HEK293 (cell line): ENCODE measurements around the gene TCF7L2.

Experiments
- CTCF ChIA-PET: fragments of 350-600 bp; formaldehyde crosslinking; extraction: SDS; loops from one replicate; lab custom pipeline; 2021; ENCODE audit warnings: antibody characterized with exemption; lab: Yijun Ruan, JAX
- POLR2A ChIA-PET: fragments of 300-600 bp; formaldehyde crosslinking; extraction: SDS; loops from one replicate; lab custom pipeline; 2020; ENCODE audit warnings: antibody characterized with exemption, inconsistent platforms; lab: Yijun Ruan, JAX
- H3K27ac ChIP-seq: fragments of 200-500 bp; sonication (Bioruptor generic); 2 replicates; pipeline ENCODE4 v1.5.1; 2014; ENCODE audit warnings: low read depth, low read length, control low read depth, inconsistent platforms; ENCODE audit errors: extremely low read depth
- H3K36me3 ChIP-seq, 2 experiments: fragments of 200-500 bp in 1 of 2; sonication (Bioruptor generic) in 1 of 2; 1 replicate in 1 of 2; 2 replicates in 1 of 2; pipeline ENCODE4 v1.5.1; 2014 to 2017; ENCODE audit warnings: inconsistent platforms in 2 of 2, low read length in 2 of 2; ENCODE audit not compliant: control insufficient read depth in 2 of 2, insufficient read depth in 1 of 2
- H3K4me1 ChIP-seq: fragments of 200-500 bp; sonication (Bioruptor generic); 2 replicates; pipeline ENCODE4 v1.5.1; 2014; ENCODE audit warnings: mild to moderate bottlenecking, low read length, inconsistent platforms; ENCODE audit not compliant: control insufficient read depth, insufficient read depth
- H3K4me3 ChIP-seq: 2 replicates; pipeline ENCODE4 v1.5.1; 2011; ENCODE audit warnings: low read depth, mild to moderate bottlenecking, control low read depth, low read length, moderate library complexity
- H3K9me3 ChIP-seq: fragments of 200-500 bp; sonication (Bioruptor generic); 2 replicates; pipeline ENCODE4 v1.5.1; 2014; ENCODE audit warnings: low read depth, low read length, inconsistent platforms; ENCODE audit not compliant: control insufficient read depth, insufficient read depth
- ATF2 ChIP-seq: fragments of 450-650 bp; formaldehyde crosslinking; IDR thresholded peaks from 2 replicates; pipeline ENCODE4 v1.5.1; 2016; ENCODE audit warnings: missing biosample characterization, missing genetic modification characterization, low read depth
- BCL6B ChIP-seq: fragments of 450-650 bp; formaldehyde crosslinking; IDR thresholded peaks from 2 replicates; pipeline ENCODE4 v1.5.1; 2017; ENCODE audit warnings: missing biosample characterization, missing genetic modification characterization
- ELK4 ChIP-seq: IDR thresholded peaks from 2 replicates; pipeline ENCODE4 v1.6.1; 2011; ENCODE audit warnings: mild to moderate bottlenecking, low read depth, low read length, borderline replicate concordance
- KLF10 ChIP-seq: fragments of 450-650 bp; IDR thresholded peaks from 2 replicates; pipeline ENCODE4 v1.5.1; 2018; ENCODE audit warnings: missing biosample characterization, mild to moderate bottlenecking, missing genetic modification characterization
- SALL2 ChIP-seq: fragments of 450-650 bp; formaldehyde crosslinking; IDR thresholded peaks from 2 replicates; pipeline ENCODE4 v1.5.0; 2017; ENCODE audit warnings: missing biosample characterization, mild to moderate bottlenecking, missing genetic modification characterization, borderline replicate concordance
- SCRT1 ChIP-seq: fragments of 450-650 bp; formaldehyde crosslinking; IDR thresholded peaks from 2 replicates; pipeline ENCODE4 v1.5.1; 2016; ENCODE audit warnings: missing biosample characterization, missing genetic modification characterization, borderline replicate concordance
- ZBTB8A ChIP-seq: fragments of 450-650 bp; formaldehyde crosslinking; IDR thresholded peaks from 2 replicates; pipeline ENCODE4 v1.5.1; 2016; ENCODE audit warnings: missing biosample characterization, missing genetic modification characterization
- ZEB2 ChIP-seq: fragments of 450-650 bp; formaldehyde crosslinking; IDR thresholded peaks from 2 replicates; pipeline ENCODE4 v1.5.1; 2016; ENCODE audit warnings: missing biosample characterization, missing genetic modification characterization
- ZFHX2 ChIP-seq: fragments of 450-650 bp; formaldehyde crosslinking; conservative IDR thresholded peaks from 2 replicates; pipeline ENCODE4 v1.5.1; 2016; ENCODE audit warnings: missing biosample characterization, missing genetic modification characterization
- ZFP37 ChIP-seq: fragments of 450-650 bp; formaldehyde crosslinking; IDR thresholded peaks from 2 replicates; pipeline ENCODE4 v1.5.1; 2016; ENCODE audit warnings: missing biosample characterization, missing genetic modification characterization
- ZNF140 ChIP-seq: fragments of 450-650 bp; formaldehyde crosslinking; IDR thresholded peaks from 2 replicates; pipeline ENCODE4 v1.5.1; 2016; ENCODE audit warnings: missing biosample characterization, missing genetic modification characterization
- ZNF19 ChIP-seq: fragments of 450-650 bp; formaldehyde crosslinking; IDR thresholded peaks from 2 replicates; pipeline ENCODE4; 2016; ENCODE audit warnings: missing biosample characterization, missing genetic modification characterization, low read depth
- ZNF248 ChIP-seq: fragments of 450-650 bp; formaldehyde crosslinking; IDR thresholded peaks from 2 replicates; pipeline ENCODE4 v1.5.1; 2017; ENCODE audit warnings: missing biosample characterization, missing genetic modification characterization
- ZNF335 ChIP-seq: fragments of 450-650 bp; formaldehyde crosslinking; conservative IDR thresholded peaks from 2 replicates; pipeline ENCODE4 v1.5.1; 2016; ENCODE audit warnings: missing biosample characterization, missing genetic modification characterization
- ZNF391 ChIP-seq: fragments of 450-650 bp; formaldehyde crosslinking; IDR thresholded peaks from 2 replicates; pipeline ENCODE4 v1.5.1; 2016; ENCODE audit warnings: low read depth, missing biosample characterization, missing genetic modification characterization, borderline replicate concordance
- ZNF488 ChIP-seq: fragments of 450-650 bp; formaldehyde crosslinking; IDR thresholded peaks from 2 replicates; pipeline ENCODE4 v1.5.1; 2016; ENCODE audit warnings: missing biosample characterization, missing genetic modification characterization
- ZNF544 ChIP-seq: fragments of 450-650 bp; formaldehyde crosslinking; IDR thresholded peaks from 2 replicates; pipeline ENCODE4 v1.5.0; 2017; ENCODE audit warnings: missing biosample characterization, missing genetic modification characterization
- ZNF548 ChIP-seq: fragments of 450-650 bp; formaldehyde crosslinking; IDR thresholded peaks from 2 replicates; pipeline ENCODE4 v1.5.1; 2016; ENCODE audit warnings: missing biosample characterization, missing genetic modification characterization
- ZNF645 ChIP-seq: fragments of 450-650 bp; formaldehyde crosslinking; IDR thresholded peaks from 2 replicates; pipeline ENCODE4; 2016; ENCODE audit warnings: missing biosample characterization, missing genetic modification characterization
- TF ChIP-seq, protein P1 (sequence below): fragments of 450-650 bp; formaldehyde crosslinking; IDR thresholded peaks from 2 replicates; pipeline ENCODE4 v1.5.1; 2017; ENCODE audit warnings: missing biosample characterization, missing genetic modification characterization
- TF ChIP-seq, protein P2 (sequence below): fragments of 450-650 bp; formaldehyde crosslinking; IDR thresholded peaks from 2 replicates; pipeline ENCODE4 v1.5.0; 2017; ENCODE audit warnings: missing biosample characterization, missing genetic modification characterization, borderline replicate concordance
- TF ChIP-seq, protein P3 (sequence below): fragments of 450-650 bp; formaldehyde crosslinking; IDR thresholded peaks from 2 replicates; pipeline ENCODE4 v1.5.1; 2016; ENCODE audit warnings: missing biosample characterization, missing genetic modification characterization
- TF ChIP-seq, protein P4 (sequence below): fragments of 450-650 bp; formaldehyde crosslinking; IDR thresholded peaks from 2 replicates; pipeline ENCODE4 v1.5.1; 2017; ENCODE audit warnings: missing biosample characterization, missing genetic modification characterization

Gene TCF7L2

GRCh38 chr10:112962343-112962742 is 12.3 kb downstream of the TCF7L2 start (continued):
- TF ChIP-seq, protein P1, sequence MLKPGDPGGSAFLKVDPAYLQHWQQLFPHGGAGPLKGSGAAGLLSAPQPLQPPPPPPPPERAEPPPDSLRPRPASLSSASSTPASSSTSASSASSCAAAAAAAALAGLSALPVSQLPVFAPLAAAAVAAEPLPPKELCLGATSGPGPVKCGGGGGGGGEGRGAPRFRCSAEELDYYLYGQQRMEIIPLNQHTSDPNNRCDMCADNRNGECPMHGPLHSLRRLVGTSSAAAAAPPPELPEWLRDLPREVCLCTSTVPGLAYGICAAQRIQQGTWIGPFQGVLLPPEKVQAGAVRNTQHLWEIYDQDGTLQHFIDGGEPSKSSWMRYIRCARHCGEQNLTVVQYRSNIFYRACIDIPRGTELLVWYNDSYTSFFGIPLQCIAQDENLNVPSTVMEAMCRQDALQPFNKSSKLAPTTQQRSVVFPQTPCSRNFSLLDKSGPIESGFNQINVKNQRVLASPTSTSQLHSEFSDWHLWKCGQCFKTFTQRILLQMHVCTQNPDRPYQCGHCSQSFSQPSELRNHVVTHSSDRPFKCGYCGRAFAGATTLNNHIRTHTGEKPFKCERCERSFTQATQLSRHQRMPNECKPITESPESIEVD = peak; percentile 86

DNA sequence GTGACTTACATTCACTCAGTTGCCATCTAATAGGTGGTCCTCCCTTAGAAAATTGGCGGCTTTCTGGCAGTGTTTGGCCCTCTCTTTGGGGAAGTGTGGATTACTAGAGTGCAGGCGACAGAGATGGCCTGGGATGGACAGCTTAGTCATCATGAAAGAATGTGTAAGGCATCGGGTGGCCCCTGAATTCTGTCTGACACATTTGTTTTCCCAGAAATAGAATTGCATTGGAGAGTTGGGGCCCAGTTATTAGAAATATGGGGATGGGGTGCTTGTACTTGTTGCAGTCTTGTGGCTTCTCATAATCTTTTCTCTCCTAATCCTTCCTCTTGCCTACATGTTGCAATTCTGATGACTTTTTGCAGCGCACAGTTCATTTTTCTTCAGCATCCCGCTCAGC is 13.8 kb downstream of the TCF7L2 start:
- ChIA-PET POLR2A (no interaction called here), CTCF (no interaction called here)
- Histone ChIP-seq H3K27ac (no peak overlapping the region), H3K4me1 (peaks cover 53% of the 10 kb centered on the region), H3K36me3 (peaks cover 4 to 12% of the 10 kb centered on the region in 2 experiments; a peak in 2 of 3 replicates), H3K4me3 (no peak overlapping the region), H3K9me3 (no peaks in the 10 kb centered on the region)
- TF ChIP-seq, protein P2, sequence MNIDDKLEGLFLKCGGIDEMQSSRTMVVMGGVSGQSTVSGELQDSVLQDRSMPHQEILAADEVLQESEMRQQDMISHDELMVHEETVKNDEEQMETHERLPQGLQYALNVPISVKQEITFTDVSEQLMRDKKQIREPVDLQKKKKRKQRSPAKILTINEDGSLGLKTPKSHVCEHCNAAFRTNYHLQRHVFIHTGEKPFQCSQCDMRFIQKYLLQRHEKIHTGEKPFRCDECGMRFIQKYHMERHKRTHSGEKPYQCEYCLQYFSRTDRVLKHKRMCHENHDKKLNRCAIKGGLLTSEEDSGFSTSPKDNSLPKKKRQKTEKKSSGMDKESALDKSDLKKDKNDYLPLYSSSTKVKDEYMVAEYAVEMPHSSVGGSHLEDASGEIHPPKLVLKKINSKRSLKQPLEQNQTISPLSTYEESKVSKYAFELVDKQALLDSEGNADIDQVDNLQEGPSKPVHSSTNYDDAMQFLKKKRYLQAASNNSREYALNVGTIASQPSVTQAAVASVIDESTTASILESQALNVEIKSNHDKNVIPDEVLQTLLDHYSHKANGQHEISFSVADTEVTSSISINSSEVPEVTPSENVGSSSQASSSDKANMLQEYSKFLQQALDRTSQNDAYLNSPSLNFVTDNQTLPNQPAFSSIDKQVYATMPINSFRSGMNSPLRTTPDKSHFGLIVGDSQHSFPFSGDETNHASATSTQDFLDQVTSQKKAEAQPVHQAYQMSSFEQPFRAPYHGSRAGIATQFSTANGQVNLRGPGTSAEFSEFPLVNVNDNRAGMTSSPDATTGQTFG (tag by site-specific recombination) = no peak
- TF ChIP-seq ELK4 (no peak), ZEB2 (tag by site-specific recombination) (0 out of 2 replicates have a peak, but pooled peaks have one; percentile 25), ZNF645 (tag by site-specific recombination) (no peak), ZNF140 (tag by site-specific recombination) (no peak), ZNF548 (no peak), ZNF544 (tag by site-specific recombination) (no peak), SALL2 (no peak), BCL6B (tag by site-specific recombination) (peak; percentile 43; the same call in 1 of the 2 replicates), ZBTB8A (no peak), ZFHX2 (tag by site-specific recombination) (no peak), ZNF391 (tag by site-specific recombination) (no peak), ZFP37 (no peak), ZNF19 (no peak), ZNF488 (tag by site-specific recombination) (no peak), KLF10 (no peak), SCRT1 (tag by site-specific recombination) (no peak), ZNF248 (no peak), ATF2 (no peak), ZNF335 (tag by site-specific recombination) (peak; percentile 62; the same call in 1 of the 2 replicates)
- TF ChIP-seq, protein P3, sequence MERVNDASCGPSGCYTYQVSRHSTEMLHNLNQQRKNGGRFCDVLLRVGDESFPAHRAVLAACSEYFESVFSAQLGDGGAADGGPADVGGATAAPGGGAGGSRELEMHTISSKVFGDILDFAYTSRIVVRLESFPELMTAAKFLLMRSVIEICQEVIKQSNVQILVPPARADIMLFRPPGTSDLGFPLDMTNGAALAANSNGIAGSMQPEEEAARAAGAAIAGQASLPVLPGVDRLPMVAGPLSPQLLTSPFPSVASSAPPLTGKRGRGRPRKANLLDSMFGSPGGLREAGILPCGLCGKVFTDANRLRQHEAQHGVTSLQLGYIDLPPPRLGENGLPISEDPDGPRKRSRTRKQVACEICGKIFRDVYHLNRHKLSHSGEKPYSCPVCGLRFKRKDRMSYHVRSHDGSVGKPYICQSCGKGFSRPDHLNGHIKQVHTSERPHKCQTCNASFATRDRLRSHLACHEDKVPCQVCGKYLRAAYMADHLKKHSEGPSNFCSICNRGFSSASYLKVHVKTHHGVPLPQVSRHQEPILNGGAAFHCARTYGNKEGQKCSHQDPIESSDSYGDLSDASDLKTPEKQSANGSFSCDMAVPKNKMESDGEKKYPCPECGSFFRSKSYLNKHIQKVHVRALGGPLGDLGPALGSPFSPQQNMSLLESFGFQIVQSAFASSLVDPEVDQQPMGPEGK (tag by site-specific recombination) = peak; percentile 36; the same call in 1 of the 2 replicates
- TF ChIP-seq, protein P4, sequence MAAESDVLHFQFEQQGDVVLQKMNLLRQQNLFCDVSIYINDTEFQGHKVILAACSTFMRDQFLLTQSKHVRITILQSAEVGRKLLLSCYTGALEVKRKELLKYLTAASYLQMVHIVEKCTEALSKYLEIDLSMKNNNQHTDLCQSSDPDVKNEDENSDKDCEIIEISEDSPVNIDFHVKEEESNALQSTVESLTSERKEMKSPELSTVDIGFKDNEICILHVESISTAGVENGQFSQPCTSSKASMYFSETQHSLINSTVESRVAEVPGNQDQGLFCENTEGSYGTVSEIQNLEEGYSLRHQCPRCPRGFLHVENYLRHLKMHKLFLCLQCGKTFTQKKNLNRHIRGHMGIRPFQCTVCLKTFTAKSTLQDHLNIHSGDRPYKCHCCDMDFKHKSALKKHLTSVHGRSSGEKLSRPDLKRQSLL = no peak
